GM12875 (cell line): ENCODE results near the gene NEK7.
"Not testable (repeated sequence)": the region's sequence is repeated elsewhere in the genome, so short reads cannot be mapped to it uniquely, and the experiment has no call there.

Source experiments
- H3K4me3 ChIP-seq: one replicate; pipeline ENCODE4 v1.5.1; 2011; ENCODE audit warnings: low read depth, low read length, control low read depth
- TF ChIP-seq, protein P1 (sequence below): IDR thresholded peaks from 2 replicates; pipeline ENCODE4 v1.5.1; 2011; ENCODE audit warnings: low read depth, mild to moderate bottlenecking, control low read depth, inconsistent platforms, low read length, moderate library complexity, borderline replicate concordance; ENCODE audit not compliant: insufficient read depth

NEK7 gene

DNA sequence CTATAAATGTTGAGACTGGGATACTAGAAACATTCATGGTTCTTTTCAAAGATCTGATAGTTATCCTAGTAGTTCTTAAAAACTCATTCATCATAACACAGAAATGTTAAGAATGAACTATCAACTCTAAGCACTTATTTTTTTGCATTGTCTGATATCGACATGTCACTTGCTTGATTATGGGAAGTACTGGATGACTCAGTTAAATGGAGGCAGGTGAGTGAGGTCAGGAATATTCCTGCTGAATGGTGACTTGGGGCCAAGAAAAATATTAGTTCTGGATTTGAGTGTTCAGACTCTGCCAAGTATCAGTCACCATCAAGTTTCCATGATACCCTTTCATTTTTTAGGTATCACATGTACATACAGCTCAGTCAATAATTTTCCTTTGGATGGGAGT lies 63.6 kb downstream of the NEK7 start:
- TF ChIP-seq, protein P1, sequence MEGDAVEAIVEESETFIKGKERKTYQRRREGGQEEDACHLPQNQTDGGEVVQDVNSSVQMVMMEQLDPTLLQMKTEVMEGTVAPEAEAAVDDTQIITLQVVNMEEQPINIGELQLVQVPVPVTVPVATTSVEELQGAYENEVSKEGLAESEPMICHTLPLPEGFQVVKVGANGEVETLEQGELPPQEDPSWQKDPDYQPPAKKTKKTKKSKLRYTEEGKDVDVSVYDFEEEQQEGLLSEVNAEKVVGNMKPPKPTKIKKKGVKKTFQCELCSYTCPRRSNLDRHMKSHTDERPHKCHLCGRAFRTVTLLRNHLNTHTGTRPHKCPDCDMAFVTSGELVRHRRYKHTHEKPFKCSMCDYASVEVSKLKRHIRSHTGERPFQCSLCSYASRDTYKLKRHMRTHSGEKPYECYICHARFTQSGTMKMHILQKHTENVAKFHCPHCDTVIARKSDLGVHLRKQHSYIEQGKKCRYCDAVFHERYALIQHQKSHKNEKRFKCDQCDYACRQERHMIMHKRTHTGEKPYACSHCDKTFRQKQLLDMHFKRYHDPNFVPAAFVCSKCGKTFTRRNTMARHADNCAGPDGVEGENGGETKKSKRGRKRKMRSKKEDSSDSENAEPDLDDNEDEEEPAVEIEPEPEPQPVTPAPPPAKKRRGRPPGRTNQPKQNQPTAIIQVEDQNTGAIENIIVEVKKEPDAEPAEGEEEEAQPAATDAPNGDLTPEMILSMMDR: no peak
- no peak overlapping the region for H3K4me3 ChIP-seq

DNA sequence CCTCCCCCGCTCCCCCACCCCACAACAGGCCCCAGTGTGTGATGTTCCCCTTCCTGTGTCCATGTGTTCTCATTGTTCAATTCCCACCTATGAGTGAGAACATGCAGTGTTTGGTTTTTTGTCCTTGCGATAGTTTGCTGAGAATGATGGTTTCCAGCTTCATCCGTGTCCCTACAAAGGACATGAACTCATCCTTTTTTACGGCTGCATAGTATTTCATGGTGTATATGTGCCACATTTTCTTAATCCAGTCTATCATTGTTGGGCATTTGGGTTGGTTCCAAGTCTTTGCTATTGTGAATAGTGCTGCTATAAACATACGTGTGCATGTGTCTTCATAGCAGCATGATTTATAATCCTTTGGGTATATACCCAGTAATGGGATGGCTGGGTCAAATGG lies 70.2 kb downstream of the NEK7 start:
- H3K4me3 ChIP-seq: not testable (repeated sequence)

DNA sequence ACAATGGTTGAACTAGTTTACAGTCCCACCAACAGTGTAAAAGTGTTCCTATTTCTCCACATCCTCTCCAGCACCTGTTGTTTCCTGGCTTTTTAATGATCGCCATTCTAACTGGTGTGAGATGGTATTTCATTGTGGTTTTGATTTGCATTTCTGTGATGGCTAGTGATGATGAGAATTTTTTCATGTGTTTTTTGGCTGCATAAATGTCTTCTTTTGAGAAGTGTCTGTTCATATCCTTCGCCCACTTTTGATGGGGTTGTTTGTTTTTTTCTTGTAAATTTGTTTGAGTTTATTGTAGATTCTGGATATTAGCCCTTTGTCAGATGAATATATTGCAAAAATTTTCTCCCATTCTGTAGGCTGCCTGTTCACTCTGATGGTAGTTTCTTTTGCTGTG lies 70.7 kb downstream of the NEK7 start:
- not testable (repeated sequence) for H3K4me3 ChIP-seq

DNA sequence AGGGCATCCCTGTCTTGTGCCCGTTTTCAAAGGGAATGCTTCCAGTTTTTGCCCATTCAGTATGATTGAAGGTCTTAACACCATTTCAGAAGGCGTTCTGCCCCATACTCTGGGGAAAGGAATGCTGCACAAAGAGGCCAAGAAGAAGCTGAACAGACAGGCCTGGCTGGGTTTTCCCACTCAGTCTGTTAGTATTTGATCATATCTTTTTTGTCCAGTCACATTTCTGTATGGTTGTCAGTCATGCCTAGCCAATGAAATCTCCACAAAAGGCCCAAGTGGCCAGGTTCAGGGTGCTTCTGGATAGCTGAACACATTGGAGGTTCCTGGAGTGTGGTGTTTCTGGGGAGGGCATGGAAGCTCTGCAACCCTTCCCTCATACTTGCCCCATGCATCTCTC lies 72.1 kb downstream of the NEK7 start:
- TF ChIP-seq, protein P1: no peak
- H3K4me3 ChIP-seq: no peak overlapping the region

DNA sequence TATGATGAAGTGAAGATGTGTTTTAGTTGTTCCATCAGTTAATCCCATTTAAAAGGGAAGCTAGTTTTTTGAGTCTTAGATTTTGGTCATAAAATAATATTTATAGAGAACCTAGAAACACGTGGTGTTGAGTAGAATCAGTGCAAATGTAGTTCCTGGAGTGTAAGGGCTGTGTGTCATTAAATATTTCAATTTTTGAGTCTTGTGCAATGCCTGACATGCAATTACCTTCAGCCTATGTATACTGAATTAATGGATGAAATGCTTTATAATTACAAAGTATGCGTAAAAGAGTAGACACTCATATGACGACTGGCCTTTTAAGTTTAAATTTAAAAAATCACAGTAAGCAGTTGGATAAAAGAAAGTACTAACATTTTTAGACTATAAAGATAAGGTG lies 75.0 kb downstream of the NEK7 start:
- no peak overlapping the region for H3K4me3 ChIP-seq
- TF ChIP-seq, protein P1: no peak

DNA sequence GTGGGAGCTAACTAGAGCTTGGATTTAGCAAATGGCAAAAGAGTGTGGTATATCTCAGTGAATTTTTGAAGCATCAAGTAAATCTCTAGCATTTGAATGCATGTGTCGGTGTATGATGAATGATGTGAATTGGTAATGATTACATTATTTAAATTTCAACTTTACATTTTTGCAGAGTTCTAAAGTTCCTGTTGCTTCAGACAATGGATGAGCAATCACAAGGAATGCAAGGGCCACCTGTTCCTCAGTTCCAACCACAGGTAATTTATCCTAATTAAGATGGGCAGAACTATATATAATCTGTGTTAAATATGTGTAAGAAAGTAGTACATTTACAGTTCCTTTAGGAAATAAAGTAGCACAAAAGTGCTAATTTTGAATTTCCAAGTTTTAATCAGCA lies 75.6 kb downstream of the NEK7 start:
- no peak overlapping the region for H3K4me3 ChIP-seq
- TF ChIP-seq, protein P1: no peak

DNA sequence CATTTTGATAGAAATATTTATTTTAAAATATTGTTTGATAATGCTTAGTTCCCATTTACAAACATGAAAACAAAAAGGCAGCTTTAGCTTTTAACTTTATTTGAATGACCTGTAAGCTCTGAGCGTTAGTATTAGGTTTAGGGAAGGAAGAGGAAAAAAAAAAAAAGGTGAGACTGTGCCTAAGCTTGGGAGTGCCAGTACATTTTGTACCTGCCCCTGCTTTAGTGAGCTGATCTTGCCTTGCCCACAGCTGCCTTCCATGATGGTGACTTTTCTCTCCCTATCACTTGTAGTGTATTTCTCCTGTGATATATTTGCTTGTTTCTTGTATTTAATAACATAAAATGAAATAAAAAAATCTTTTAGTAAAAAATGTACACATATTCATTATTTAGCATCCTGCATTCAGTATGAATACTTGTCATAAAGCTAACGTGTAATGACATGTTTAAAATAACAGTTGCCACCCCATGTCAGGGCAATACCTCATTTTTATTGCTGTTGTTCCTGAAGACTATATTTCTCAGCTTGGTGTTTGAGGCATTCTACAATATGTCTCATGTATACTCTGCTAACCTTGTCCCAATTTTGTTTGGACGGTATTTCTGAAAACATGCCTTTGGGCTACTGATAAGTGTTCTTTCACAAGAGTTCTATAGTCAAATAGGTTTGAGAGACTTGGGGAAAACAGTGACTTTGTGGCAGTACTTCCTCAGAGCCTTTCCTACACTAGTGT lies 76.3 kb downstream of the NEK7 start:
- TF ChIP-seq, protein P1: no peak

DNA sequence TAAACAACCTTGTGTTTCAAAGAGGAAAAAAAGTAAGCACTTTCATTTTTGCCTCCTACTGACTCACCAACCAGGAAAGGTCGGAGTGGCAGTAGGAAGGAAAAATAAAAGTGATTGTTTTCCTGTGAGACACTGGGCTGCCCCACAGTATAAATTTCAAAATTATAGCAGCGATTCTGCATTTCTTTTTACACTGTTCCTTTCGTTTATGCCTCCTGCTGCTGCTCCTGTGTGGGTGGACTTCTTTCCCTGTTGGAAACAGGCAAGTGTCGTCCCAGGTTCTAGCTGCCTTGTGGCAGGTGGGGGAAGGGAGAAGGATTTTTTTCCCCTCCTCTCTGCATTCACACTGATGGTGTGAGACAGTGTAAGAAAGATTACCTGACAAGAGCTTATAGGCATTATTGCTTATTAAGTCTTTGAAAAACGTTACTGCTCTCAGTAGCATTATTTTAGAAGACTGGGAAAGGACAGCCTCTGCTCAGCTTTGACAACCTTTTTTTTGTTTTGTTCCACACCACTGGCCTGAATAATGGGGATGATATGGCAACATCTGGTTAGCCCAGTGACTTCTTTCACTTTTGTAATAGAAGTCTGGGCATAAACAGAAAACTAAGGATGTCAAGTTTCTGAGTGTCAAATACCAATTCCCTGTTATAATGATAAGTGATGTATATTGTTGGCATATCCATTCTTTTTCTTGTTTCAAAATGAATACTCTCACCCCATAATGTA lies 77.9 kb downstream of the NEK7 start:
- H3K4me3 ChIP-seq: no peak overlapping the region
- TF ChIP-seq, protein P1: no peak

More for the DNA sequence above, 76.3 kb downstream of the NEK7 start:
- no peak overlapping the region for H3K4me3 ChIP-seq
